ENCODE data around the gene OR2H1. TPM values are rescaled to one million over a fixed set of nuclear protein-coding genes. Genes with fewer than 3 reads are reported as not detected.

The OR2H1 gene
- total and polyA plus RNA-seq, 9 of the 15 experiments (the other 6 are each of a cell fraction or from before 2014, with no cell fraction given), result not detected

DNA sequence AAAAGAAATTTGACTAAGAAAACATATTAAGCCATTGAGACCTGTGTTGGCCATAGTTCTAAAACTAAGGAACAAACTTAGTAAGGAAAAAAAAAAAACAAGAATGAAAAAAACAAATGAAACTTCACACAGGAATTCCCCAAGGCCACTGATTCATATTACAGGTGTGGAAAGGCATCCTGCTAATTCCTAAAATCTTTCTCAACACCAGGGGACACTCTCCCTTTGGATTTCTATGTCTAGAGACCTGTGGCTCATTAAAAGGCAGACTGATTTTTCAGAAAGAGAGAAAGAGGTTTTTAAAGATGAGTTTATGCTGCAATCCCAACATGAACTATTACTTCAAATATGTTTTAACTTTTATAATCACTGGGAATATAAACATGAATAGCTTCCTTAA lies 42.4 kb upstream of the OR2H1 start, which contains the start of gene OR12D1:
TSS of gene OR12D1 (plus strand) at position 341 of the 400 bp plus-strand sequence.
- POLR2A ChIA-PET, result interaction anchor here (1.5 kb wide), 1 partner anchor 9 kb away, joined by 3 read pairs; no protein-coding TSS in a partner anchor
- Histone ChIP-seq H3K27ac (ENCODE audit: extremely low read depth, low read depth, low read length) (no peak within 1 kb of the TSS), H4K20me1 (replicated peaks; ENCODE audit: control insufficient read depth, insufficient read depth, low read length) (no peaks in the 10 kb centered on the region), H3K4me3 (no peak within 1 kb of the TSS), H3K9me1 (ENCODE audit: control insufficient read depth, insufficient read depth, low read length) (no peaks in the 10 kb centered on the region), H3K9ac (ENCODE audit: insufficient read depth in 1 of 2, low read depth in 2 of 2, low read length in 2 of 2) (no peak within 1 kb of the TSS), H3K27me3 (ENCODE audit: control insufficient read depth in 2 of 2, insufficient read depth in 2 of 2, low read length in 2 of 2) (peaks cover 0 to 6% of the 10 kb centered on the region in 2 experiments; a peak in 2 of 5 replicates), H3K36me3 (ENCODE audit: control insufficient read depth, insufficient read depth, low read length) (no peaks in the 10 kb centered on the region), H3K4me1 (replicated peaks in 1 of 2; ENCODE audit: control insufficient read depth in 2 of 2, insufficient read depth in 2 of 2, low read length in 2 of 2) (no peaks in the 10 kb centered on the region), H3K4me2 (ENCODE audit: insufficient read depth, low read length) (no peak within 1 kb of the TSS), H3K9me3 (replicated peaks; ENCODE audit: control insufficient read depth, insufficient read depth, low read depth, low read length) (no peaks in the 10 kb centered on the region), H2AFZ (ENCODE audit: low read depth, low read length) (no peak within 1 kb of the TSS), H3K79me2 (ENCODE audit: control insufficient read depth, insufficient read depth, low read length) (no peaks in the 10 kb centered on the region)
- CTCF ChIA-PET (ENCODE audit: low intra/inter-chr PET ratio), result interaction anchor here (0.6 to 1.6 kb wide), 2 partner anchors 85 to 175 kb away, joined by 3 to 5 read pairs; no protein-coding TSS in a partner anchor
- DNase-seq (ENCODE audit: extremely low read depth in 1 of 4, low spot score in 3 of 4) (no peak), ATAC-seq (no peak), FAIRE-seq (no peak)
- no peak for TF ChIP-seq TFE3 (CRISPR knock-in tag; IDR thresholded peaks at IDR 0.05)
- 0 out of 2 replicates have a peak, but pooled peaks have one; percentile 18 for TF ChIP-seq SMC3 (conservative IDR thresholded peaks at IDR 0.05; ENCODE audit: insufficient read depth, low read depth, low read length)
- peak in 1 of 2 experiments; percentile 21; a peak in 1 of 4 replicates for TF ChIP-seq RAD21 (CRISPR knock-in tag; conservative IDR thresholded peaks at IDR 0.05 in 1 of 2, IDR thresholded peaks at IDR 0.05 in 1 of 2)
- TF ChIP-seq CTCF (IDR thresholded peaks at IDR 0.05 in 2 of 3, conservative IDR thresholded peaks at IDR 0.05 in 1 of 3; ENCODE audit: insufficient read depth in 2 of 3, low read depth in 1 of 3, low read length in 3 of 3), result peak in 1 of 3 experiments; percentile 39; a peak in 2 of 6 replicates
- in situ Hi-C loops (cut with MboI), result no loop called here
- BruUV-seq (replicated peaks), result no TSS peak
- intact Hi-C loops (cut with micrococcal nuclease), result no loop called here
